Cardiac fibroblast (primary cell): Measurements from ENCODE around the gene KCNT1.

Source experiments
- DNase-seq, 2 donors: peaks; one replicate each; pipeline versions ENCODE4 v3.0.0 to v3.0.0-alpha.2; 2010; ENCODE audit warnings: low read depth in 2 of 2
- H3K4me3 ChIP-seq, 2 donors: replicated peaks in 1 of 2; 1 replicate in 1 of 2; 2 replicates in 1 of 2; pipeline ENCODE4 v1.5.1; 2011; ENCODE audit warnings: low read depth in 2 of 2, low read length in 2 of 2, mild to moderate bottlenecking in 2 of 2, moderate library complexity in 1 of 2
- CTCF ChIP-seq: IDR thresholded peaks from one replicate; pipeline ENCODE4 v1.5.1; 2011; ENCODE audit warnings: low read depth, mild to moderate bottlenecking, low read length, inconsistent platforms

Gene KCNT1

DNA sequence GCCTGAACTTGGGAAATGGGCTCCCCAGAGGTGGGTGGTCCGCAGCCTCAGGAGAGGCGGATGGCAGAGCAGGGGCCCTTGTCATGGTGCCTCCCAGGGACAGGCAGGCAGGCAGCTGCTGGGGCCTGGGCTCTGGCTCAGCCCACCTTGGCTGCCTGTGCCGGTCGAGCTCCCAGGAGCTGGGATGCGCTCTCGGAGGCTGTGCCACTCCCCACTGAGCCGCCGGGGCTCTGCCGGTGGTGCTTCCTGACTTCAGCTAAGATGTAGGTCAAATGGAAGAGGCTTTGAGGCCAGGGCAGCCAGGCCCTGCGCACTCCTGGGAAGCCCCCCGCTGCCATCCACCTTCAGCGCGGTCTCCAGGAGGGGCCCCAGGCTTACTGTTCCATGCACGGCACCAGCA, 41.0 kb downstream of the KCNT1 start:
- H3K4me3 ChIP-seq: no peak overlapping the region
- DNase-seq: no peak
- TF ChIP-seq CTCF: no peak

DNA sequence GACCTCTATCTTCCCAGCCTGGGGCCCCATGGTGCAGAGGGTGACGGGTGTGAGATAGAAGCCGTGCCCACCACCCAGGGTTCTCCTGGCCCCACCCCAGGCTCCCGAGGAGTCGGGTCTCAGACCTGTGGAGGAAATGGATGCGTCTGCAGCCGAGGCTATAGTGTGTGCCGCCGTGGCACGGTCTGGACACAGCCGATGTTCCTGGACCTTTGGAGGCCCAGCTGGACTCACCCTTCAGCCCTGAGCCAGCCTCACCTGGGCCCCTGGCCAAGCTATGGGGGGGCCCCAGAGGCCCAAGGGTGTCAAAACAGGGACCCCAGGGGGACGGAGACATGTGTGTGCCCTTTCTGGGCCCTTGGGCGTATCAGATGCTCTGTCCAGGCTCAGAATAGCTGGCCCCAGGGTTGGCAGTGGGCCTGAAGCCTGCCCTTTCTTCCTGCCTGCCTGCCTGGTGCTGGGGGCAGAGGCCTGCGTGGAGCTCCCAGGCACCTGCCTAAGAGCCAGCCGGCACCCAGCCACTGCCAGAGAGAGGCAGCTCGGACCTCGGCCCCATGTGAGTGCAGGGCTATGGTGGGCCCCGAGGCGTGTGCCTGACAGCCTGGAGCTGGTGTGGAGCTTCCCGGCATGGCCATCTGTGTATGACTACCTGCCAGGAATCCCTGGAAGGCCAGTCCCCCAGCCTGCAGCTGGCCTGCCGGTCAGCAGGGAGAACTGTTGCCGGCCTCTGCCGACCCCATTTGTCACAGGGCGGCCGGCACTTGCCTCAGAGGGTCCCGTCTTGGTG, 41.8 kb downstream of the KCNT1 start:
- H3K4me3 ChIP-seq: no peak overlapping the region
- DNase-seq: no peak
- no peak for TF ChIP-seq CTCF

GRCh38 chr9:135744333-135745070, 42.5 kb downstream of the KCNT1 start:
- DNase-seq: no peak
- TF ChIP-seq CTCF: no peak
- H3K4me3 ChIP-seq: no peak overlapping the region

- TF ChIP-seq CTCF: no peak
- no peak for DNase-seq
Observed at GRCh38 chr9:135745189-135745588, 43.2 kb downstream of the KCNT1 start.

DNA sequence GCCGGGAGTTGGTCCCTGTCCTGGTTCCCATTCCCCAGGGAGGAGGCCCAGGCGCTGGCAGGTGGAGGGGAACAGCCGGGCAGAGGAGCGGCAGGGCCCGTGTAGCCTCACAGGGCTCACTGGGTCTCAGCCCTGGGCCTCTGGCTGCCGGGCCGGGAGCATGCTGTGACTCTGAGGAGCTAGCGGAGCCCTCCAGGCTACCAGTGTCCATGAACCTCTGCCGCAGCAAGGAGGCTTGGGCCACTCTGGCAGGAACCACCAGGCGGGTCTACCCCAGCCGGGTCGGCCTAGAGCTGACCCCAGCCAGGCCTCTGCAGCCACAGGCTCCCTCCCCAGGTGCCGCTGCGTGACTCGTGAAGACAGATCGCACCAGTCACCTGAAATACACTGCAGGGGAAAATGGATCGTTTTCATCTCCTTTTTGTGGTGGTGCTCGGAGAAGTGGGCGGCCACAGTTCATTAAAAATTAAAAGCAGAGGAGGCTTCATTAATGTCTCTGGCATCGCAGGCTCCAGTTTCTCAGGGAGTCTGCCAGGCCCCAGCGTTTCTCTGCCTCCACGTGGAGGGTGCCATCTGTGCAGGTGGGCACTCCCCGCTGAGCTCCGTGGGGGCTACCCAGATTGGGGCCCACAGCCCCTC, 43.8 kb downstream of the KCNT1 start:
- TF ChIP-seq CTCF: no peak
- no peak for DNase-seq
- no peak overlapping the region for H3K4me3 ChIP-seq

More at GRCh38 chr9:135745189-135745588, 43.2 kb downstream of the KCNT1 start:
- no peak overlapping the region for H3K4me3 ChIP-seq

GRCh38 chr9:135746565-135746964, 44.6 kb downstream of the KCNT1 start:
- no peak for TF ChIP-seq CTCF
- no peak for DNase-seq

More at GRCh38 chr9:135746565-135746964, 44.6 kb downstream of the KCNT1 start:
- H3K4me3 ChIP-seq: no peak overlapping the region
